Thyroid gland (tissue), 4 donors: Measurements from ENCODE around the gene CDKN3. TPM values are rescaled to one million over a fixed set of nuclear protein-coding genes. Genes with fewer than 3 reads are reported as not detected.
A peak's percentile ranks its signal among the peaks of the same experiment; 100 is the strongest.

Source experiments
- DNase-seq, 2 donors: peaks; one replicate each; pipeline ENCODE4 v3.0.0-alpha.2; 2019
- H3K27ac ChIP-seq, 3 donors: fragments of 200-600 bp; sonication (generic); 1 replicate in 2 of 3; 2 replicates in 1 of 3; pipeline ENCODE4 v1.5.1; 2016 to 2019; ENCODE audit warnings: mild to moderate bottlenecking in 1 of 3, moderate library complexity in 1 of 3
- H3K27me3 ChIP-seq: fragments of 200-600 bp; sonication (generic); one replicate; pipeline ENCODE4 v1.5.1; 2019
- H3K36me3 ChIP-seq, 2 donors: fragments of 200-600 bp; sonication (generic); one replicate each; pipeline ENCODE4 v1.5.1; 2016 to 2019
- H3K4me1 ChIP-seq, 2 donors: fragments of 200-600 bp; sonication (generic); one replicate each; pipeline ENCODE4 v1.5.1; 2017 to 2019
- H3K4me3 ChIP-seq, 3 donors: fragments of 200-600 bp; sonication (generic); replicated peaks in 1 of 3; 1 replicate in 2 of 3; 2 replicates in 1 of 3; pipeline ENCODE4 v1.5.1; 2016; ENCODE audit warnings: mild to moderate bottlenecking in 1 of 3
- H3K9me3 ChIP-seq: fragments of 200-600 bp; sonication (generic); one replicate; pipeline ENCODE4 v1.5.1; 2017
- CTCF ChIP-seq, 6 experiments: fragments of 200-600 bp in 3 of 6; fragments of 450-650 bp in 3 of 6; sonication (generic) in 3 of 6; IDR thresholded peaks; one replicate each; pipeline ENCODE4 v1.5.1; 2016 to 2019; ENCODE audit warnings: antibody characterized with exemption in 6 of 6, mild to moderate bottlenecking in 2 of 6, inconsistent platforms in 1 of 6, moderate library complexity in 1 of 6
- POLR2A ChIP-seq, 2 donors: fragments of 450-650 bp; IDR thresholded peaks; one replicate each; pipeline ENCODE4 v1.6.1; 2017; ENCODE audit warnings: antibody characterized with exemption in 2 of 2, mild to moderate bottlenecking in 2 of 2, moderate library complexity in 1 of 2
- WGBS, 2 donors: methylation state at CpG; one replicate each; pipeline ENCODE4 v1.1.5; 2017; 5-methylcytosine and 5-hydroxymethylcytosine counted together
- intact Hi-C: fragments of 100-400 bp; cut with DNase I; formaldehyde crosslinking; loops from one replicate; pipeline ENCODE4 v1.15.1; 2023
- total RNA-seq, 4 donors: library from RNA; depleted of rRNA; stranded (reverse); fragments of >200 nt; gene quantifications; one replicate each; pipeline ENCODE4 v1.2.3, GENCODE V29; 2016

CDKN3 gene
- total RNA-seq, 4 donors from 2014 or later: 0.78 to 8.2 (median 4.9) TPM

GRCh38 chr14:54443981-54444380 lies 47.2 kb downstream of the CDKN3 start:
- H3K4me3 ChIP-seq: no peak overlapping the region
- DNase-seq: no peak
- WGBS, 2 donors: 86 to 92% methylated on average over 18 of the region's 18 CpGs
- H3K36me3 ChIP-seq: no peaks in the 10 kb centered on the region
- TF ChIP-seq CTCF (IDR thresholded peaks at IDR 0.05): no peak
- no peak for TF ChIP-seq POLR2A (IDR thresholded peaks at IDR 0.05)
- H3K27me3 ChIP-seq: no peaks in the 10 kb centered on the region
- no peaks in the 10 kb centered on the region for H3K9me3 ChIP-seq
- intact Hi-C loops: no loop called here
- peaks cover 20 to 21% of the 10 kb centered on the region in 2 donors for H3K4me1 ChIP-seq
- H3K27ac ChIP-seq: no peak overlapping the region

- WGBS, 2 donors: 87 to 90% methylated on average over 7 of the region's 7 CpGs
- no peaks in the 10 kb centered on the region for H3K27me3 ChIP-seq
- TF ChIP-seq POLR2A (IDR thresholded peaks at IDR 0.05): no peak
- intact Hi-C loops: no loop called here
- no peaks in the 10 kb centered on the region for H3K9me3 ChIP-seq
- H3K4me3 ChIP-seq: no peak overlapping the region
- no peak for DNase-seq
- no peak overlapping the region for H3K27ac ChIP-seq
- H3K36me3 ChIP-seq: no peaks in the 10 kb centered on the region
- peaks cover 17 to 23% of the 10 kb centered on the region in 2 donors for H3K4me1 ChIP-seq
Observed at GRCh38 chr14:54444681-54445080, 47.9 kb downstream of the CDKN3 start.

GRCh38 chr14:54446161-54446693 lies 49.4 kb downstream of the CDKN3 start:
- DNase-seq: peak; percentile 90 to 93

GRCh38 chr14:54447231-54447692 lies 50.5 kb downstream of the CDKN3 start:
- Histone ChIP-seq H3K4me1 (peaks cover 5 to 21% of the 10 kb centered on the region in 2 donors), H3K4me3 (no peak overlapping the region), H3K27me3 (no peaks in the 10 kb centered on the region), H3K36me3 (no peaks in the 10 kb centered on the region), H3K27ac (no peak overlapping the region), H3K9me3 (no peaks in the 10 kb centered on the region)
- DNase-seq: no peak
- intact Hi-C loops: no loop called here
- 91 to 92% methylated on average over 8 of the region's 8 CpGs for WGBS, 2 donors
- TF ChIP-seq CTCF (IDR thresholded peaks at IDR 0.05) (no peak), POLR2A (IDR thresholded peaks at IDR 0.05) (no peak)

More at GRCh38 chr14:54446161-54446693, 49.4 kb downstream of the CDKN3 start:
- intact Hi-C loops: no loop called here
- Histone ChIP-seq H3K4me3 (no peak overlapping the region), H3K36me3 (no peaks in the 10 kb centered on the region), H3K9me3 (no peaks in the 10 kb centered on the region), H3K4me1 (peaks cover 8 to 21% of the 10 kb centered on the region in 2 donors), H3K27ac (peak overlapping the region in 1 of 3 donors; percentile 28), H3K27me3 (no peaks in the 10 kb centered on the region)
- WGBS, 2 donors: 10 to 15% methylated on average over 5 of the region's 5 CpGs
- no peak for TF ChIP-seq CTCF (IDR thresholded peaks at IDR 0.05)
- no peak for TF ChIP-seq POLR2A (IDR thresholded peaks at IDR 0.05)

- TF ChIP-seq CTCF (IDR thresholded peaks at IDR 0.05): no peak
- no peak for TF ChIP-seq POLR2A (IDR thresholded peaks at IDR 0.05)
- Histone ChIP-seq H3K4me3 (no peak overlapping the region), H3K9me3 (no peaks in the 10 kb centered on the region), H3K4me1 (peaks cover 4 to 21% of the 10 kb centered on the region in 2 donors), H3K27me3 (no peaks in the 10 kb centered on the region), H3K27ac (no peak overlapping the region), H3K36me3 (no peaks in the 10 kb centered on the region)
- DNase-seq: no peak
- intact Hi-C loops: no loop called here
- WGBS, 2 donors: 75 to 80% methylated on average over 3 of the region's 3 CpGs
Observed at GRCh38 chr14:54450535-54450934, 53.7 kb downstream of the CDKN3 start.
